WTC11 (cell line): ENCODE results near the gene MTHFS. TPM values are rescaled to one million over a fixed set of nuclear protein-coding genes. Genes with fewer than 3 reads are reported as not detected.

ENCODE experiments used
- ATAC-seq: fragments of 200-7000 bp; cut with Tn5 transposase; 2 replicates; pipeline ENCODE4 v1.10.0; 2021; ENCODE audit warnings: mild to moderate bottlenecking, moderate library complexity
- CTCF ChIA-PET: fragments of 300-600 bp; sonication (Branson Sonifier 250); formaldehyde crosslinking; loops from one replicate; lab custom pipeline; 2021; ENCODE audit warnings: antibody characterized with exemption; lab: Charles Lee
- POLR2A ChIA-PET: fragments of 350-600 bp; sonication (Branson Sonifier 250); formaldehyde crosslinking; loops from one replicate; lab custom pipeline; 2021; ENCODE audit warnings: antibody characterized with exemption; lab: Charles Lee
- DNase-seq: peaks from one replicate; pipeline ENCODE4 v3.0.0; 2021; ENCODE audit warnings: low spot score
- H3K27ac Mint-ChIP-seq: 2 replicates; pipeline ENCODE4 v1.8.0; 2021; ENCODE audit warnings: mixed read lengths
- H3K27me3 Mint-ChIP-seq: 2 replicates; pipeline ENCODE4 v1.8.0; 2021; ENCODE audit warnings: low read depth, mild to moderate bottlenecking, moderate library complexity, mixed read lengths
- H3K36me3 Mint-ChIP-seq: 2 replicates; pipeline ENCODE4 v1.8.0; 2021; ENCODE audit warnings: mixed read lengths
- H3K4me1 Mint-ChIP-seq: 2 replicates; pipeline ENCODE4 v1.8.0; 2022; ENCODE audit warnings: mixed read lengths
- H3K4me3 Mint-ChIP-seq: 2 replicates; pipeline ENCODE4 v1.8.0; 2021; ENCODE audit warnings: mild to moderate bottlenecking, moderate library complexity, mixed read lengths
- H3K9me3 Mint-ChIP-seq: 2 replicates; pipeline ENCODE4 v1.8.0; 2021; ENCODE audit warnings: mixed read lengths
- ETV6 ChIP-seq: sonication (generic); formaldehyde crosslinking; IDR thresholded peaks from 2 replicates; pipeline ENCODE4 v1.8.1; 2022; ENCODE audit warnings: mild to moderate bottlenecking, missing genetic modification reagents
- GABPB1 ChIP-seq: sonication (generic); formaldehyde crosslinking; IDR thresholded peaks from 2 replicates; pipeline ENCODE4 v1.8.1; 2023; ENCODE audit warnings: mild to moderate bottlenecking, missing genetic modification reagents
- HMGA2 ChIP-seq: fragments of 250-450 bp; sonication (Bioruptor Pico); IDR thresholded peaks from 2 replicates; pipeline ENCODE4 v1.4.0; 2021; ENCODE audit warnings: mild to moderate bottlenecking, moderate library complexity
- IRF2 ChIP-seq: sonication (generic); formaldehyde crosslinking; IDR thresholded peaks from 2 replicates; pipeline ENCODE4 v1.8.0; 2022; ENCODE audit warnings: low read depth, missing genetic modification reagents, borderline replicate concordance
- JUN ChIP-seq: sonication (generic); formaldehyde crosslinking; IDR thresholded peaks from 2 replicates; pipeline ENCODE4 v1.8.0; 2023; ENCODE audit warnings: mild to moderate bottlenecking, missing genetic modification reagents
- MXD4 ChIP-seq: fragments of 250-450 bp; sonication (Bioruptor Pico); IDR thresholded peaks from 2 replicates; pipeline ENCODE4 v1.8.0; 2021; ENCODE audit warnings: mild to moderate bottlenecking, moderate library complexity, borderline replicate concordance
- NFE2L1 ChIP-seq: sonication (generic); formaldehyde crosslinking; IDR thresholded peaks from 2 replicates; pipeline ENCODE4 v1.8.1; 2023; ENCODE audit warnings: missing genetic modification reagents
- NFYB ChIP-seq: sonication (generic); formaldehyde crosslinking; conservative IDR thresholded peaks from 2 replicates; pipeline ENCODE4 v1.8.0; 2022; ENCODE audit warnings: low read depth, missing genetic modification reagents
- SOX15 ChIP-seq: fragments of 250-450 bp; sonication (Bioruptor Pico); IDR thresholded peaks from 2 replicates; pipeline ENCODE4 v1.9.0; 2021; ENCODE audit warnings: mild to moderate bottlenecking
- ZNF138 ChIP-seq: sonication (generic); formaldehyde crosslinking; conservative IDR thresholded peaks from 2 replicates; pipeline ENCODE4 v1.8.1; 2022; ENCODE audit warnings: mild to moderate bottlenecking, moderate library complexity, missing genetic modification reagents
- total RNA-seq: library from RNA; stranded (reverse); gene quantifications from 3 replicates; pipeline ENCODE4 v1.2.3, GENCODE V29; 2021
- TF ChIP-seq, protein P1 (sequence below): fragments of 250-450 bp; sonication (Bioruptor Pico); conservative IDR thresholded peaks from 2 replicates; pipeline ENCODE4 v1.9.0; 2021; ENCODE audit warnings: mild to moderate bottlenecking
- TF ChIP-seq, protein P2 (sequence below): fragments of 250-450 bp; sonication (Bioruptor Pico); IDR thresholded peaks from 2 replicates; pipeline ENCODE4 v1.9.0; 2021; ENCODE audit warnings: moderate library complexity, mild to moderate bottlenecking, inconsistent platforms, borderline replicate concordance
- TF ChIP-seq, protein P3 (sequence below): sonication (generic); formaldehyde crosslinking; IDR thresholded peaks from 2 replicates; pipeline ENCODE4 v1.8.1; 2023; ENCODE audit warnings: mild to moderate bottlenecking, moderate library complexity, missing genetic modification reagents
- TF ChIP-seq, protein P4 (sequence below): sonication (generic); formaldehyde crosslinking; IDR thresholded peaks from 2 replicates; pipeline ENCODE4 v1.8.0; 2023; ENCODE audit warnings: mild to moderate bottlenecking, missing genetic modification reagents
- TF ChIP-seq, protein P5 (sequence below): sonication (generic); formaldehyde crosslinking; IDR thresholded peaks from 2 replicates; pipeline ENCODE4 v1.8.0; 2023; ENCODE audit warnings: missing genetic modification reagents, mild to moderate bottlenecking, borderline replicate concordance
- TF ChIP-seq, protein P6 (sequence below): sonication (generic); formaldehyde crosslinking; IDR thresholded peaks from 2 replicates; pipeline ENCODE4 v1.8.1; 2023; ENCODE audit warnings: mild to moderate bottlenecking, missing genetic modification reagents, moderate library complexity
- TF ChIP-seq, protein P7 (sequence below): fragments of 200-600 bp; IDR thresholded peaks from 2 replicates; pipeline ENCODE4 v1.8.0; 2022; ENCODE audit warnings: antibody characterized with exemption

MTHFS gene
- total RNA-seq, 1 experiment from 2014 or later: 24.8 TPM

DNA sequence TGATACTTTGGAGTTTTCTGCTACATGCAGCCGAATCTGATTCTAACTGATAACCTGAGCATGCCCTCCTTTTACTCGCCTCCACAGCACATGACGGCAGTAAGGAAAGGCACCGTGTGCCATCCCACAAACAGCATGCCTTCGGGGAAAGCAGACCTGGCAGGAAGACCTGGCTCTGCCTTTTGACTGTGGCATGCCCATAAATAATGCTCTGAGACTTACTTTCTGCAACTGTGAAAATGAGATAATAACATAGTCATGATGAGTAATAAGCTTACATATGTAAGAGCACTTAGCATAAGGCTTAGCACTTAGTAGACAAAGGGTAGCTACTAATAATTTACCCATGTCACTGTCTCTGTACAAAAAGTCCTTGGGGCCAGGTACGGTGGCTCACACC lies 32.9 kb downstream of the MTHFS start (continued):
- TF ChIP-seq, protein P1, sequence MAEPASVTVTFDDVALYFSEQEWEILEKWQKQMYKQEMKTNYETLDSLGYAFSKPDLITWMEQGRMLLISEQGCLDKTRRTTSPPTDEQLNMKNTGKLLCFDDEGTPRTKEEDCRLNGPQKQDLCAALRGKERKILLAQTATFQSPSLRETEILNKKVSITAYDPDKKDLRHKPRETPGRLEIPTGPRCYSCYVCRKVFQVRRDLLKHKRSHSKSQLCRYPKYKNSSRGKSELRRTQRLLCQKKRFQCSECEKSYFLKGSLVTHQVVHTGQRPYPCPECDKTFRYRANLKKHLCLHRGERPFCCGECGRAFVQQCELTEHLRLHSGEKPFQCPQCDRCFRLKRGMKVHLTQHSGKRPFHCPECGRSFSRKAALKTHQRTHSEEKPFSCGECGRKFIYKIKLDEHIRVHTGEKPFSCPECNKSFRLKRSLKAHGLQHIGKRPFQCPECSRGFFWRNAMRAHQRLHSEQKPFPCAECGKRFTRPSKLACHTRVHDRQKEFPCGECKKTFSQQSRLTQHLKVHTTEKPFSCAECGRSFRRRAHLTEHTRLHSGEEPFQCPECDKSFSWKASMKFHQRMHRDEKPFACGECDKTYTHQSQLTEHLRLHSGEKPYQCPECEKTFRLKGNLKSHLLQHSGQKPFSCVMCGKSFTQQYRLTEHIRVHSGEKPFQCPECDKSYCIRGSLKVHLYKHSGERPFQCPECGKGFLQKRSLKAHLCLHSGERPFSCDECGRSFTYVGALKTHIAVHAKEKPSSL (CRISPR knock-in tag): no peak
- TF ChIP-seq IRF2 (CRISPR knock-in tag) (no peak), ETV6 (CRISPR knock-in tag) (no peak)

DNA sequence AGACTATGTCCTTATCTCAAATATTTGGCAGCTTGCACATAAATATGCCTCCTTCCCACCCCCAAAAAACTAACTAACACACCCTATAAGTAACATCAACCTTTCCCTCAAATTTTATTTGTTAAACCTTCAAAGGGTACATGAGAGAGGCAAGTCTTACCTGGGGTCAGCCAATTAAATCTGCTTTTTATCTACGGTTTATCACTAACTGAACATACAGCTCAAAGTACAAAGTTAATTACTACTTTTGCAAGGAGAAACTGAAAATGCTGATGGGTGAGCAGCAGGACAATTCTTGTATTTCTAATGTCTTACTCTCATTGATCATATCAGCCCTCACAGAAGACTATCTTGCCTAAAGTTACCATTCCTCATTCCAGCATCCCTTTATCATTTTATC lies 34.6 kb downstream of the MTHFS start:
- peaks cover 3% of the 10 kb centered on the region; the same call in 1 of the 2 replicates for H3K36me3 Mint-ChIP-seq
- TF ChIP-seq, protein P2, sequence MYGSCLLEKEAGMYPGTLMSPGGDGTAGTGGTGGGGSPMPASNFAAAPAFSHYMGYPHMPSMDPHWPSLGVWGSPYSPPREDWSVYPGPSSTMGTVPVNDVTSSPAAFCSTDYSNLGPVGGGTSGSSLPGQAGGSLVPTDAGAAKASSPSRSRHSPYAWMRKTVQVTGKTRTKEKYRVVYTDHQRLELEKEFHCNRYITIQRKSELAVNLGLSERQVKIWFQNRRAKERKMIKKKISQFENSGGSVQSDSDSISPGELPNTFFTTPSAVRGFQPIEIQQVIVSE (CRISPR knock-in tag): no peak
- TF ChIP-seq JUN (CRISPR knock-in tag): no peak
- H3K9me3 Mint-ChIP-seq: no peaks in the 10 kb centered on the region
- ChIA-PET CTCF (interaction anchor here (1.3 kb wide), 1 partner anchor 9 kb away, joined by 3 read pairs; no protein-coding TSS in a partner anchor), POLR2A (no interaction called here)
- H3K27me3 Mint-ChIP-seq: no peaks in the 10 kb centered on the region
- H3K27ac Mint-ChIP-seq: no peak overlapping the region
- ATAC-seq: no peak
- no peak overlapping the region for H3K4me3 Mint-ChIP-seq
- no peak for DNase-seq
- no peaks in the 10 kb centered on the region for H3K4me1 Mint-ChIP-seq

DNA sequence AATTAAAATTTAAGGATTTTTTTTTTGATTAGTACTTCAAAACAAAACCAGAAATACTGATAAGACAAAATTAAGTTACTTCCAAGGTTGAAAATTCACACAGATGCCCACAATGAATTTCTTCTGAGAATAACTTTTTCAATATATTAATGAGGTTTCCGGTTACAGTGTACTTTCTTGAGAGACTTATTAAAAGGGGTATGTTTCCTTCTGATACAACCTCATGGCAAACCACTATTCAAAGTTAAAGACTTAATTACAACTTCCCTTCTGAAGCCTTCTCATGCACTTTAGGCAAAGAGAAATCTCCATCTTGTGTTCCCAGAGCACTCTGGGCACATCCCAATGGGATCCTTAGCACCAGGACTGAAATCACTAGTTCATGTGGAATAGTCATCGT lies 36.2 kb downstream of the MTHFS start:
- ATAC-seq: no peak
- POLR2A ChIA-PET: no interaction called here
- TF ChIP-seq NFYB (no peak), ZNF138 (no peak), SOX15 (CRISPR knock-in tag) (no peak), MXD4 (CRISPR knock-in tag) (no peak), HMGA2 (CRISPR knock-in tag) (no peak), GABPB1 (no peak), NFE2L1 (CRISPR knock-in tag) (no peak), ETV6 (CRISPR knock-in tag) (no peak)
- TF ChIP-seq, protein P3, sequence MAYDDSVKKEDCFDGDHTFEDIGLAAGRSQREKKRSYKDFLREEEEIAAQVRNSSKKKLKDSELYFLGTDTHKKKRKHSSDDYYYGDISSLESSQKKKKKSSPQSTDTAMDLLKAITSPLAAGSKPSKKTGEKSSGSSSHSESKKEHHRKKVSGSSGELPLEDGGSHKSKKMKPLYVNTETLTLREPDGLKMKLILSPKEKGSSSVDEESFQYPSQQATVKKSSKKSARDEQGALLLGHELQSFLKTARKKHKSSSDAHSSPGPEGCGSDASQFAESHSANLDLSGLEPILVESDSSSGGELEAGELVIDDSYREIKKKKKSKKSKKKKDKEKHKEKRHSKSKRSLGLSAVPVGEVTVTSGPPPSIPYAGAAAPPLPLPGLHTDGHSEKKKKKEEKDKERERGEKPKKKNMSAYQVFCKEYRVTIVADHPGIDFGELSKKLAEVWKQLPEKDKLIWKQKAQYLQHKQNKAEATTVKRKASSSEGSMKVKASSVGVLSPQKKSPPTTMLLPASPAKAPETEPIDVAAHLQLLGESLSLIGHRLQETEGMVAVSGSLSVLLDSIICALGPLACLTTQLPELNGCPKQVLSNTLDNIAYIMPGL (CRISPR knock-in tag): no peak
- TF ChIP-seq, protein P4, sequence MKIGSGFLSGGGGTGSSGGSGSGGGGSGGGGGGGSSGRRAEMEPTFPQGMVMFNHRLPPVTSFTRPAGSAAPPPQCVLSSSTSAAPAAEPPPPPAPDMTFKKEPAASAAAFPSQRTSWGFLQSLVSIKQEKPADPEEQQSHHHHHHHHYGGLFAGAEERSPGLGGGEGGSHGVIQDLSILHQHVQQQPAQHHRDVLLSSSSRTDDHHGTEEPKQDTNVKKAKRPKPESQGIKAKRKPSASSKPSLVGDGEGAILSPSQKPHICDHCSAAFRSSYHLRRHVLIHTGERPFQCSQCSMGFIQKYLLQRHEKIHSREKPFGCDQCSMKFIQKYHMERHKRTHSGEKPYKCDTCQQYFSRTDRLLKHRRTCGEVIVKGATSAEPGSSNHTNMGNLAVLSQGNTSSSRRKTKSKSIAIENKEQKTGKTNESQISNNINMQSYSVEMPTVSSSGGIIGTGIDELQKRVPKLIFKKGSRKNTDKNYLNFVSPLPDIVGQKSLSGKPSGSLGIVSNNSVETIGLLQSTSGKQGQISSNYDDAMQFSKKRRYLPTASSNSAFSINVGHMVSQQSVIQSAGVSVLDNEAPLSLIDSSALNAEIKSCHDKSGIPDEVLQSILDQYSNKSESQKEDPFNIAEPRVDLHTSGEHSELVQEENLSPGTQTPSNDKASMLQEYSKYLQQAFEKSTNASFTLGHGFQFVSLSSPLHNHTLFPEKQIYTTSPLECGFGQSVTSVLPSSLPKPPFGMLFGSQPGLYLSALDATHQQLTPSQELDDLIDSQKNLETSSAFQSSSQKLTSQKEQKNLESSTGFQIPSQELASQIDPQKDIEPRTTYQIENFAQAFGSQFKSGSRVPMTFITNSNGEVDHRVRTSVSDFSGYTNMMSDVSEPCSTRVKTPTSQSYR: no peak
- TF ChIP-seq, protein P5, sequence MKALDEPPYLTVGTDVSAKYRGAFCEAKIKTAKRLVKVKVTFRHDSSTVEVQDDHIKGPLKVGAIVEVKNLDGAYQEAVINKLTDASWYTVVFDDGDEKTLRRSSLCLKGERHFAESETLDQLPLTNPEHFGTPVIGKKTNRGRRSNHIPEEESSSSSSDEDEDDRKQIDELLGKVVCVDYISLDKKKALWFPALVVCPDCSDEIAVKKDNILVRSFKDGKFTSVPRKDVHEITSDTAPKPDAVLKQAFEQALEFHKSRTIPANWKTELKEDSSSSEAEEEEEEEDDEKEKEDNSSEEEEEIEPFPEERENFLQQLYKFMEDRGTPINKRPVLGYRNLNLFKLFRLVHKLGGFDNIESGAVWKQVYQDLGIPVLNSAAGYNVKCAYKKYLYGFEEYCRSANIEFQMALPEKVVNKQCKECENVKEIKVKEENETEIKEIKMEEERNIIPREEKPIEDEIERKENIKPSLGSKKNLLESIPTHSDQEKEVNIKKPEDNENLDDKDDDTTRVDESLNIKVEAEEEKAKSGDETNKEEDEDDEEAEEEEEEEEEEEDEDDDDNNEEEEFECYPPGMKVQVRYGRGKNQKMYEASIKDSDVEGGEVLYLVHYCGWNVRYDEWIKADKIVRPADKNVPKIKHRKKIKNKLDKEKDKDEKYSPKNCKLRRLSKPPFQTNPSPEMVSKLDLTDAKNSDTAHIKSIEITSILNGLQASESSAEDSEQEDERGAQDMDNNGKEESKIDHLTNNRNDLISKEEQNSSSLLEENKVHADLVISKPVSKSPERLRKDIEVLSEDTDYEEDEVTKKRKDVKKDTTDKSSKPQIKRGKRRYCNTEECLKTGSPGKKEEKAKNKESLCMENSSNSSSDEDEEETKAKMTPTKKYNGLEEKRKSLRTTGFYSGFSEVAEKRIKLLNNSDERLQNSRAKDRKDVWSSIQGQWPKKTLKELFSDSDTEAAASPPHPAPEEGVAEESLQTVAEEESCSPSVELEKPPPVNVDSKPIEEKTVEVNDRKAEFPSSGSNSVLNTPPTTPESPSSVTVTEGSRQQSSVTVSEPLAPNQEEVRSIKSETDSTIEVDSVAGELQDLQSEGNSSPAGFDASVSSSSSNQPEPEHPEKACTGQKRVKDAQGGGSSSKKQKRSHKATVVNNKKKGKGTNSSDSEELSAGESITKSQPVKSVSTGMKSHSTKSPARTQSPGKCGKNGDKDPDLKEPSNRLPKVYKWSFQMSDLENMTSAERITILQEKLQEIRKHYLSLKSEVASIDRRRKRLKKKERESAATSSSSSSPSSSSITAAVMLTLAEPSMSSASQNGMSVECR (CRISPR knock-in tag): no peak
- TF ChIP-seq, protein P6, sequence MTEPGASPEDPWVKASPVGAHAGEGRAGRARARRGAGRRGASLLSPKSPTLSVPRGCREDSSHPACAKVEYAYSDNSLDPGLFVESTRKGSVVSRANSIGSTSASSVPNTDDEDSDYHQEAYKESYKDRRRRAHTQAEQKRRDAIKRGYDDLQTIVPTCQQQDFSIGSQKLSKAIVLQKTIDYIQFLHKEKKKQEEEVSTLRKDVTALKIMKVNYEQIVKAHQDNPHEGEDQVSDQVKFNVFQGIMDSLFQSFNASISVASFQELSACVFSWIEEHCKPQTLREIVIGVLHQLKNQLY (CRISPR knock-in tag): no peak
- TF ChIP-seq, protein P7, sequence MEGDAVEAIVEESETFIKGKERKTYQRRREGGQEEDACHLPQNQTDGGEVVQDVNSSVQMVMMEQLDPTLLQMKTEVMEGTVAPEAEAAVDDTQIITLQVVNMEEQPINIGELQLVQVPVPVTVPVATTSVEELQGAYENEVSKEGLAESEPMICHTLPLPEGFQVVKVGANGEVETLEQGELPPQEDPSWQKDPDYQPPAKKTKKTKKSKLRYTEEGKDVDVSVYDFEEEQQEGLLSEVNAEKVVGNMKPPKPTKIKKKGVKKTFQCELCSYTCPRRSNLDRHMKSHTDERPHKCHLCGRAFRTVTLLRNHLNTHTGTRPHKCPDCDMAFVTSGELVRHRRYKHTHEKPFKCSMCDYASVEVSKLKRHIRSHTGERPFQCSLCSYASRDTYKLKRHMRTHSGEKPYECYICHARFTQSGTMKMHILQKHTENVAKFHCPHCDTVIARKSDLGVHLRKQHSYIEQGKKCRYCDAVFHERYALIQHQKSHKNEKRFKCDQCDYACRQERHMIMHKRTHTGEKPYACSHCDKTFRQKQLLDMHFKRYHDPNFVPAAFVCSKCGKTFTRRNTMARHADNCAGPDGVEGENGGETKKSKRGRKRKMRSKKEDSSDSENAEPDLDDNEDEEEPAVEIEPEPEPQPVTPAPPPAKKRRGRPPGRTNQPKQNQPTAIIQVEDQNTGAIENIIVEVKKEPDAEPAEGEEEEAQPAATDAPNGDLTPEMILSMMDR: no peak

More for the DNA sequence above, 36.2 kb downstream of the MTHFS start:
- H3K36me3 Mint-ChIP-seq: peaks cover 3% of the 10 kb centered on the region; the same call in 1 of the 2 replicates
- no peaks in the 10 kb centered on the region for H3K9me3 Mint-ChIP-seq
- H3K4me3 Mint-ChIP-seq: no peak overlapping the region
- no peak for DNase-seq
- H3K27me3 Mint-ChIP-seq: no peaks in the 10 kb centered on the region
- no peaks in the 10 kb centered on the region for H3K4me1 Mint-ChIP-seq
- H3K27ac Mint-ChIP-seq: no peak overlapping the region
- CTCF ChIA-PET: no interaction called here
